ENCODE data around the gene INSR. TPM values are rescaled to one million over a fixed set of nuclear protein-coding genes. Genes with fewer than 3 reads are reported as not detected.

INSR gene
- total and polyA plus RNA-seq, 2 of the 8 experiments (the other 6 are each of a cell fraction or from before 2014, with no cell fraction given): 13.1 to 48.7 TPM

DNA sequence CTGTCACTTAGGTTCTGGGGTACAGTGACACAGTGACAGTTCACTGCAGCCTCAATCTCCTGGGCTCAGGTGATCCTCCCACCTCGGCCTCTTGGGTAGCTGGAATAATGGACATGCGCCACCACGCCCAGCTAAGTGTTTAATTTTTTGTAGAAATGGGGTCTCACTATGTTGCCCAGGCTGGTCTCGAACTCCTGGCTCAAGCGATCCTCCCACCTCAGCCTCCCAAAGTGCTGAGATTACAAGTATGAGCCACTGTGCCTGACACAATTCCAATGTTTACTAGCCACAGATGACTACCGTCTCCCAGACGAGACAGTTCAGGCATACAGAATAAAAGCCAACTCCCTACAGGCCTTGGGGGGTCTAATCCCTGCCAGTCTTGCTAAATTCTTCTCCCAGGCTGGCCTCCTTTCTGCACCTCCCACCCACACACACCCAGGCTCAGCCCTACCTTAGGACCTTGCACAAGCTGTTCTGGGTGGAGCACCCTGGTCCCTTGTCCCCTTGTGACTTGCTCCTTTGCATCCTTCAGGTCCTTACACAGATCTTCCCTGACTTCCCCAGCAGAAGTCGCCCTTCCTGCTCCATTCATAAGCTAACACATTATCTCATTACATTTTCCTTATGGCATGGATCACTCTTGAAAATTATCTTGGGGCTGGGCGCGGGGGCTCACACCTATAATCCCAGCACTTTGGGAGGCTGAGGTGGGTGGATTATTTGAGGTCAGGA is 106.4 kb downstream of the INSR start:
- Histone ChIP-seq H3K79me1 (ENCODE audit: low read depth, low read length) (no peaks in the 10 kb centered on the region; the same call in 1 of the 2 replicates), H3K56ac (replicated peaks; ENCODE audit: insufficient read length, low read depth, low read length) (no peak overlapping the region), H3K23me2 (ENCODE audit: low read depth, low read length) (no peaks in the 10 kb centered on the region; the same call in 1 of the 2 replicates), H3K9me3 (ENCODE audit: insufficient read depth in 2 of 2, low read depth in 1 of 2, low read length in 1 of 2) (no peaks in the 10 kb centered on the region), H2BK120ac (replicated peaks; ENCODE audit: low read depth, low read length) (no peak overlapping the region), H2AK5ac (ENCODE audit: low read depth, low read length) (no peak overlapping the region), H4K20me1 (replicated peaks in 1 of 2; ENCODE audit: control insufficient read depth in 1 of 2, insufficient read depth in 2 of 2, low read length in 2 of 2) (no peaks in the 10 kb centered on the region), H2AFZ (ENCODE audit: low read length) (no peak overlapping the region), H3K4me2 (ENCODE audit: insufficient read depth in 1 of 2, low read depth in 2 of 2, low read length in 2 of 2) (no peak overlapping the region), H4K8ac (ENCODE audit: extremely low read depth, insufficient read depth, low read length) (no peak overlapping the region), H2BK5ac (ENCODE audit: low read depth, low read length) (0 out of 2 replicates have a peak overlapping the region, but pooled peaks have one; percentile 52), H3K14ac (ENCODE audit: insufficient read length) (no peak overlapping the region), H3K18ac (ENCODE audit: extremely low read depth, low read length) (no peak overlapping the region), H2BK12ac (ENCODE audit: low read depth, low read length) (no peak overlapping the region), H4K91ac (replicated peaks; ENCODE audit: insufficient read length, low read length) (no peak overlapping the region), H3K4me3 (ENCODE audit: extremely low read depth in 1 of 4, insufficient read depth in 2 of 4, low read depth in 3 of 4, low read length in 4 of 4) (no peak overlapping the region), H3K27ac (ENCODE audit: low read depth, low read length) (no peak overlapping the region), H3K4ac (replicated peaks; ENCODE audit: insufficient read length, low read depth, low read length) (no peak overlapping the region), H3K27me3 (replicated peaks in 1 of 4; ENCODE audit: control insufficient read depth in 3 of 4, extremely low read depth in 1 of 4, insufficient read depth in 3 of 4, low read length in 3 of 4) (no peaks in the 10 kb centered on the region), H3K23ac (ENCODE audit: insufficient read length) (no peak overlapping the region), H3K79me2 (ENCODE audit: control insufficient read depth in 1 of 2, insufficient read depth in 2 of 2, low read length in 2 of 2) (no peaks in the 10 kb centered on the region; a peak in 1 of 4 replicates), H4K5ac (ENCODE audit: insufficient read length, low read depth, low read length) (no peak overlapping the region), H3K36me3 (ENCODE audit: control insufficient read depth in 2 of 4, insufficient read depth in 4 of 4, low read length in 3 of 4) (peaks cover 0 to 11% (median 4%) of the 10 kb centered on the region in 4 experiments; a peak in 4 of 8 replicates), H2BK20ac (ENCODE audit: low read length) (no peak overlapping the region), H3K4me1 (replicated peaks in 1 of 4; ENCODE audit: control insufficient read depth in 3 of 4, insufficient read depth in 4 of 4, low read length in 3 of 4) (no peaks in the 10 kb centered on the region), H3K9ac (replicated peaks in 1 of 4; ENCODE audit: extremely low read depth in 1 of 4, low read depth in 3 of 4, low read length in 3 of 4) (no peak overlapping the region), H2BK15ac (ENCODE audit: low read length) (no peak overlapping the region)
- POLR2A ChIA-PET (ENCODE audit: partially characterized antibody): no interaction called here
- FAIRE-seq (no peak), DNase-seq (ENCODE audit: low read depth in 1 of 2, low spot score in 2 of 2) (no peak)
- WGBS, 2 experiments (ENCODE audit: extremely low coverage in 1 of 2, insufficient coverage in 1 of 2, insufficient read length in 1 of 2, insufficient replicate concordance in 2 of 2, low coverage in 1 of 2, low lambda C conversion rate in 2 of 2, missing lambda C conversion rate in 1 of 2): 91% methylated on average over 10 of the region's 10 CpGs; no CpG with 5 or more reads in 1 of the 2 experiments
- CTCF ChIA-PET (ENCODE audit: partially characterized antibody): interaction anchor here (1.0 kb wide), 1 partner anchor 139 kb away, joined by 3 read pairs; no protein-coding TSS in a partner anchor
- TF ChIP-seq, protein P1, sequence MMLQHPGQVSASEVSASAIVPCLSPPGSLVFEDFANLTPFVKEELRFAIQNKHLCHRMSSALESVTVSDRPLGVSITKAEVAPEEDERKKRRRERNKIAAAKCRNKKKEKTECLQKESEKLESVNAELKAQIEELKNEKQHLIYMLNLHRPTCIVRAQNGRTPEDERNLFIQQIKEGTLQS (IDR thresholded peaks at IDR 0.05; ENCODE audit: insufficient read depth, low read depth, low read length): no peak
- TF ChIP-seq POU5F1 (IDR thresholded peaks at IDR 0.05; ENCODE audit: low read depth, low read length) (no peak), KDM4A (IDR thresholded peaks at IDR 0.05; ENCODE audit: low read depth, low read length, severe bottlenecking) (no peak), HDAC6 (IDR thresholded peaks at IDR 0.05; ENCODE audit: low read depth, low read length) (no peak), RAD21 (IDR thresholded peaks at IDR 0.05 in 1 of 2, conservative IDR thresholded peaks at IDR 0.05 in 1 of 2; ENCODE audit: low read depth in 2 of 2, low read length in 2 of 2) (no peak)

Data from H1 (cell line).